Astrocyte (in vitro differentiated cells and primary cell): Measurements from ENCODE around the gene GIMAP8.

Experiments
- EZH2 ChIP-seq: IDR thresholded peaks from 2 replicates; pipeline ENCODE4 v1.6.1; 2012; ENCODE audit warnings: mild to moderate bottlenecking, low read length, inconsistent platforms; ENCODE audit not compliant: insufficient read depth
- TF ChIP-seq, protein P1 (sequence below): IDR thresholded peaks from 2 replicates; pipeline ENCODE4 v1.5.1; 2011; ENCODE audit warnings: low read depth, mild to moderate bottlenecking, inconsistent platforms, low read length, moderate library complexity; ENCODE audit not compliant: insufficient read depth

GRCh38 chr7:150511048-150511447, 60.6 kb downstream of the GIMAP8 start:
- TF ChIP-seq, protein P1, sequence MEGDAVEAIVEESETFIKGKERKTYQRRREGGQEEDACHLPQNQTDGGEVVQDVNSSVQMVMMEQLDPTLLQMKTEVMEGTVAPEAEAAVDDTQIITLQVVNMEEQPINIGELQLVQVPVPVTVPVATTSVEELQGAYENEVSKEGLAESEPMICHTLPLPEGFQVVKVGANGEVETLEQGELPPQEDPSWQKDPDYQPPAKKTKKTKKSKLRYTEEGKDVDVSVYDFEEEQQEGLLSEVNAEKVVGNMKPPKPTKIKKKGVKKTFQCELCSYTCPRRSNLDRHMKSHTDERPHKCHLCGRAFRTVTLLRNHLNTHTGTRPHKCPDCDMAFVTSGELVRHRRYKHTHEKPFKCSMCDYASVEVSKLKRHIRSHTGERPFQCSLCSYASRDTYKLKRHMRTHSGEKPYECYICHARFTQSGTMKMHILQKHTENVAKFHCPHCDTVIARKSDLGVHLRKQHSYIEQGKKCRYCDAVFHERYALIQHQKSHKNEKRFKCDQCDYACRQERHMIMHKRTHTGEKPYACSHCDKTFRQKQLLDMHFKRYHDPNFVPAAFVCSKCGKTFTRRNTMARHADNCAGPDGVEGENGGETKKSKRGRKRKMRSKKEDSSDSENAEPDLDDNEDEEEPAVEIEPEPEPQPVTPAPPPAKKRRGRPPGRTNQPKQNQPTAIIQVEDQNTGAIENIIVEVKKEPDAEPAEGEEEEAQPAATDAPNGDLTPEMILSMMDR: no peak
- TF ChIP-seq EZH2: no peak
